Right lobe of liver (tissue), 6 donors: Measurements from ENCODE around the gene CEP85. TPM values are rescaled to one million over a fixed set of nuclear protein-coding genes. Genes with fewer than 3 reads are reported as not detected.

ENCODE experiments used
- ATAC-seq, 4 donors: fragments of 200-7000 bp; cut with Tn5 transposase; one replicate each; pipeline ENCODE4 v1.9.1; 2020; ENCODE audit warnings: mild to moderate bottlenecking in 4 of 4, moderate library complexity in 4 of 4
- DNase-seq, 3 donors: peaks; one replicate each; pipeline ENCODE4 v3.0.0-alpha.2; 2020
- H3K27ac ChIP-seq, 3 donors: fragments of 200-600 bp; one replicate each; pipeline ENCODE4 v1.8.0; 2022
- H3K27me3 ChIP-seq, 2 donors: fragments of 200-600 bp; one replicate each; pipeline ENCODE4 v1.8.0; 2022
- H3K36me3 ChIP-seq, 4 donors: fragments of 200-600 bp; sonication (generic) in 1 of 4; one replicate each; pipeline versions ENCODE4 v1.5.1 to v1.8.0; 2017 to 2022; ENCODE audit warnings: control low read depth in 1 of 4
- H3K4me1 ChIP-seq, 4 donors: fragments of 200-600 bp; sonication (generic) in 1 of 4; one replicate each; pipeline versions ENCODE4 v1.5.1 to v1.8.0; 2017 to 2022; ENCODE audit warnings: control low read depth in 1 of 4
- H3K4me3 ChIP-seq, 3 donors: fragments of 200-600 bp; one replicate each; pipeline ENCODE4 v1.8.0; 2022
- H3K9me3 ChIP-seq, 4 donors: fragments of 200-600 bp; sonication (generic) in 1 of 4; one replicate each; pipeline versions ENCODE4 v1.5.1 to v1.8.0; 2017 to 2022; ENCODE audit warnings: control low read depth in 1 of 4
- POLR2A ChIP-seq: fragments of 450-650 bp; IDR thresholded peaks from one replicate; pipeline ENCODE4 v1.6.1; 2017; ENCODE audit warnings: antibody characterized with exemption, mild to moderate bottlenecking
- WGBS: methylation state at CpG from one replicate; pipeline ENCODE4 v1.1.6; 2018; ENCODE audit warnings: low coverage, low lambda C conversion rate; ENCODE audit not compliant: insufficient coverage; ENCODE audit errors: missing lambda C conversion rate; 5-methylcytosine and 5-hydroxymethylcytosine counted together
- intact Hi-C, 2 donors: fragments of 100-400 bp; cut with DNase I; formaldehyde crosslinking; loops; one replicate each; pipeline versions ENCODE4 v1.11.2 to v1.14.1; 2022
- total RNA-seq, 6 experiments: library from RNA; depleted of rRNA in 2 of 6; stranded (reverse); fragments of >200 nt in 2 of 6; fragmentation: NEBNext Ultra II Directional in 3 of 6; extraction: Animal tissue kit (Norgen Biotek cat#: 25700) in 3 of 6; gene quantifications; one replicate each; pipeline versions ENCODE4 v1.1.0 to v1.2.4, GENCODE V29; 2016 to 2023
- TF ChIP-seq, protein P1 (sequence below), 4 donors: fragments of 200-600 bp in 3 of 4; fragments of 450-650 bp in 1 of 4; IDR thresholded peaks; one replicate each; pipeline versions ENCODE4 v1.5.1 to v1.8.0; 2016 to 2022; ENCODE audit warnings: antibody characterized with exemption in 4 of 4, mild to moderate bottlenecking in 2 of 4
- donor health status: DM: no; HTN: yes; CAD: no.
- donor health status: DM: no; HTN: no; CAD: no.
- donor health status: DM: no; HTN: no; CAD: no.
- donor health status: DM: no; HTN: yes; CAD: no.
- donor health status: DM: no; HTN: yes; CAD: no.

The CEP85 gene
- total RNA-seq, 6 experiments from 2014 or later = 5.2 to 7.8 (median 5.8) TPM

- intact Hi-C loops = no loop called here
- Histone ChIP-seq H3K27me3 (no peaks in the 10 kb centered on the region), H3K27ac (no peak overlapping the region), H3K4me3 (no peak overlapping the region), H3K4me1 (no peaks in the 10 kb centered on the region), H3K9me3 (no peaks in the 10 kb centered on the region), H3K36me3 (peaks cover 0 to 57% (median 8%) of the 10 kb centered on the region in 4 donors)
- no peak for DNase-seq
- TF ChIP-seq, protein P1, sequence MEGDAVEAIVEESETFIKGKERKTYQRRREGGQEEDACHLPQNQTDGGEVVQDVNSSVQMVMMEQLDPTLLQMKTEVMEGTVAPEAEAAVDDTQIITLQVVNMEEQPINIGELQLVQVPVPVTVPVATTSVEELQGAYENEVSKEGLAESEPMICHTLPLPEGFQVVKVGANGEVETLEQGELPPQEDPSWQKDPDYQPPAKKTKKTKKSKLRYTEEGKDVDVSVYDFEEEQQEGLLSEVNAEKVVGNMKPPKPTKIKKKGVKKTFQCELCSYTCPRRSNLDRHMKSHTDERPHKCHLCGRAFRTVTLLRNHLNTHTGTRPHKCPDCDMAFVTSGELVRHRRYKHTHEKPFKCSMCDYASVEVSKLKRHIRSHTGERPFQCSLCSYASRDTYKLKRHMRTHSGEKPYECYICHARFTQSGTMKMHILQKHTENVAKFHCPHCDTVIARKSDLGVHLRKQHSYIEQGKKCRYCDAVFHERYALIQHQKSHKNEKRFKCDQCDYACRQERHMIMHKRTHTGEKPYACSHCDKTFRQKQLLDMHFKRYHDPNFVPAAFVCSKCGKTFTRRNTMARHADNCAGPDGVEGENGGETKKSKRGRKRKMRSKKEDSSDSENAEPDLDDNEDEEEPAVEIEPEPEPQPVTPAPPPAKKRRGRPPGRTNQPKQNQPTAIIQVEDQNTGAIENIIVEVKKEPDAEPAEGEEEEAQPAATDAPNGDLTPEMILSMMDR (IDR thresholded peaks at IDR 0.05) = no peak
- TF ChIP-seq POLR2A = no peak
- whole genome bisulfite sequencing = 100% methylated on average over 2 of the region's 2 CpGs
- no peak for ATAC-seq
Measured at GRCh38 chr1:26257222-26257621, 23.2 kb downstream of the CEP85 start.

DNA sequence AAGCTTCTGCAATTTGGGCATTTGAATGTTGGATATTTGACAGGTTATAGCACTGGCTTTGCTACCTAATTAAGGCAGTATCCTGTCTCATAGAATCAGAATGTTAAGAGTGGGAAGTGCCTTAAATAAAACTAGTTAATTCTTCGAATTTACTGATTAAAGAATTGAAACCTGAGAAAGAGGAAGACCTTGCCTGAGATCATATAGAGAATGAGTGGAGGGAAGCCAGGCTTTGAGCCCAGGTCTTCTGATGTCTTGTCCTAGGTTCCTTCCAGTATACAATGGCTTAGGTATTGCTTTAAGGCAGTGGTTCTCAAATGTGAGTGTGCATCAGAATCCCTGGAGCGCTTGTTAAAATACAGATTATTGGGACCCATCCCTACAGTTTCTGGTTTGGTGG lies 25.0 kb downstream of the CEP85 start:
- H3K4me1 ChIP-seq = no peaks in the 10 kb centered on the region
- H3K9me3 ChIP-seq = no peaks in the 10 kb centered on the region
- 60% methylated on average over 1 of the region's 2 CpGs for WGBS
- H3K27ac ChIP-seq = no peak overlapping the region
- H3K27me3 ChIP-seq = no peaks in the 10 kb centered on the region
- intact Hi-C loops = no loop called here
- DNase-seq = no peak
- no peak for ATAC-seq
- TF ChIP-seq POLR2A = no peak
- H3K36me3 ChIP-seq = peaks cover 0 to 68% (median 9%) of the 10 kb centered on the region in 4 donors
- H3K4me3 ChIP-seq = no peak overlapping the region

DNA sequence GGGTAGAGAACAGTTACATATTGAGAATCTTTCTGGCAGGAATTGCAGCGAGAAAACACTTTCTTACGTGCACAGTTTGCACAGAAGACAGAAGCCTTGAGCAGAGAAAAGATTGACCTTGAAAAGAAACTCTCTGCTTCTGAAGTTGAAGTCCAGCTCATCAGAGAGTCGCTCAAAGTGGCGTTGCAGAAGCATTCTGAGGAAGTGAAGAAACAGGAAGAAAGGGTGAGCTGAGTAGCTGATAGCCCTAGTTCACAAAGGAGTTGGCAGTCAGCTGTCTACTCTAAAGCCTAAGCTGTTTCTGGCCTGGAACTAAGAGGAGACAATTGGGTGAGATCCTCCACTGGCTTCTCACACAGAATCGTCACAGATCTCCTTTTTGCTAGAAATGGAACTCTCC lies 25.6 kb downstream of the CEP85 start:
- Histone ChIP-seq H3K9me3 (no peaks in the 10 kb centered on the region), H3K36me3 (peaks cover 0 to 73% (median 9%) of the 10 kb centered on the region in 4 donors), H3K4me1 (no peaks in the 10 kb centered on the region), H3K4me3 (no peak overlapping the region), H3K27me3 (no peaks in the 10 kb centered on the region), H3K27ac (no peak overlapping the region)
- no peak for TF ChIP-seq POLR2A
- TF ChIP-seq, protein P1 (IDR thresholded peaks at IDR 0.05) = no peak
- intact Hi-C loops = no loop called here
- peak in 3 of 4 donors; percentile 42 to 69 (median 64) for ATAC-seq
- no peak for DNase-seq
- 79% methylated on average over 5 of the region's 5 CpGs for WGBS

GRCh38 chr1:26263212-26263611 lies 29.2 kb downstream of the CEP85 start:
- intact Hi-C loops = no loop called here
- Histone ChIP-seq H3K36me3 (peaks cover 0 to 49% (median 5%) of the 10 kb centered on the region in 4 donors), H3K27ac (no peak overlapping the region)

DNA sequence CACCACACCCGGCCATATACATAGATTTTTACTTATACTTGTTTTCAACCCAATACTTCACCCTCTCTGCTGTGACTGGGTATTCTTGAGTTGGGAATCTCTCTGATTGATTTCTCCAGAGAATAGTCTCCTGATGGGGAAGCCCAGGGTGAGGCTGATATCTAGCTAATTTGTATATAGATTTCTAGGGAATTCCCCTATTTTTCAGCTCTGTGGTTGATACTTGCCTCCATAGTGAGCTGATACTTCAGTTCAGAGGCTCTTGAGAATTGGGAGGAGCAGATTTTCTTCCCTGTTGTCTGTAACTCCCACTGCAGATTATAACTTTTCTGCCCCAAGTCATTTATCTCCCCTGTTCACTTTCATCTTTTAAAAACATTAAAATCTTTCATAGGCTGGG lies 31.4 kb downstream of the CEP85 start:
- Histone ChIP-seq H3K27me3 (no peaks in the 10 kb centered on the region), H3K4me3 (no peak overlapping the region), H3K36me3 (peaks cover 0 to 42% (median 7%) of the 10 kb centered on the region in 4 donors), H3K4me1 (no peaks in the 10 kb centered on the region), H3K27ac (no peak overlapping the region), H3K9me3 (no peaks in the 10 kb centered on the region)
- intact Hi-C loops = no loop called here
- WGBS = 100% methylated on average over 1 of the region's 1 CpG
- TF ChIP-seq, protein P1 (IDR thresholded peaks at IDR 0.05) = no peak
- no peak for TF ChIP-seq POLR2A
- DNase-seq = no peak
- no peak for ATAC-seq

More at GRCh38 chr1:26263212-26263611, 29.2 kb downstream of the CEP85 start:
- Histone ChIP-seq H3K27me3 (no peaks in the 10 kb centered on the region), H3K4me1 (no peaks in the 10 kb centered on the region), H3K9me3 (no peaks in the 10 kb centered on the region), H3K4me3 (no peak overlapping the region)
- no peak for ATAC-seq
- DNase-seq = no peak
- 89% methylated on average over 5 of the region's 5 CpGs for WGBS
- TF ChIP-seq, protein P1 (IDR thresholded peaks at IDR 0.05) = no peak
- no peak for TF ChIP-seq POLR2A
